C1 segment of cervical spinal cord (tissue), 14 donors: ENCODE data around the gene AFAP1L2.

ENCODE experiments used
- DNase-seq, 14 donors: peaks; one replicate each; lab custom pipeline; 2025; lab: John Stamatoyannopoulos, UW

The AFAP1L2 gene

GRCh38 chr10:114289096-114289436 is 115.2 kb downstream of the AFAP1L2 start:
- no peak for DNase-seq

DNA sequence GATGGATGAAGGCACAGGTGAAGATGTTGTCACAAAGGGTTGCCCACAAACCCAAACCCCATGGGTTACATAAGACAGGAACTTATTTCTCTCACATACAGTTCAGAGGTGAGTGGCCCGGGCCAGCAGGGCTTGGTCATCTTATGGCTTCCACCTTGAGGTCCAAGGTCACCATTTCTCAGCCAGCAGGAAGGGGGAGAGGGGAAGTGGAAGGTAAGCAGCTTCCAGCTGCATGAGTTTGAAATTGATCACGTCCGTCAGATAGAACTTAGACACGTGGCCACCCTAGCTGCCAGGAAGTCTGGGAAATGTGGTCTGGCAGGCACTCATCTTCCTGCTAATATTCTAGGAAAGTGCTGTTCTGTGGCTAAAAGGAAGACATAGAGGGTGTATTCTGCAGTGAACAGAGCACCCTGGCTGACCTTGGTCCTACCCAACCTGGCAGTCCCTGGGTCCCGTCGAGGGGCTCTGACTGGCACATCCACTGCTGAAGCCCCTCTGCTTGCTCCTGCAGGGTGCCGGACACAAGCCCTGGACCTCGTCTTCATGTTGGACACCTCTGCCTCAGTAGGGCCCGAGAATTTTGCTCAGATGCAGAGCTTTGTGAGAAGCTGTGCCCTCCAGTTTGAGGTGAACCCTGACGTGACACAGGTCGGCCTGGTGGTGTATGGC is 115.7 kb downstream of the AFAP1L2 start:
- no peak for DNase-seq

GRCh38 chr10:114286921-114287320 is 117.4 kb downstream of the AFAP1L2 start:
- DNase-seq = no peak

DNA sequence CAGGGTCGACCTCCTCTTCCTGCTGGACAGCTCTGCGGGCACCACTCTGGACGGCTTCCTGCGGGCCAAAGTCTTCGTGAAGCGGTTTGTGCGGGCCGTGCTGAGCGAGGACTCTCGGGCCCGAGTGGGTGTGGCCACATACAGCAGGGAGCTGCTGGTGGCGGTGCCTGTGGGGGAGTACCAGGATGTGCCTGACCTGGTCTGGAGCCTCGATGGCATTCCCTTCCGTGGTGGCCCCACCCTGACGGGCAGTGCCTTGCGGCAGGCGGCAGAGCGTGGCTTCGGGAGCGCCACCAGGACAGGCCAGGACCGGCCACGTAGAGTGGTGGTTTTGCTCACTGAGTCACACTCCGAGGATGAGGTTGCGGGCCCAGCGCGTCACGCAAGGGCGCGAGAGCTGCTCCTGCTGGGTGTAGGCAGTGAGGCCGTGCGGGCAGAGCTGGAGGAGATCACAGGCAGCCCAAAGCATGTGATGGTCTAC is 118.3 kb downstream of the AFAP1L2 start:
- no peak for DNase-seq

GRCh38 chr10:114284346-114285071 is 119.8 kb downstream of the AFAP1L2 start:
- no peak for DNase-seq

DNA sequence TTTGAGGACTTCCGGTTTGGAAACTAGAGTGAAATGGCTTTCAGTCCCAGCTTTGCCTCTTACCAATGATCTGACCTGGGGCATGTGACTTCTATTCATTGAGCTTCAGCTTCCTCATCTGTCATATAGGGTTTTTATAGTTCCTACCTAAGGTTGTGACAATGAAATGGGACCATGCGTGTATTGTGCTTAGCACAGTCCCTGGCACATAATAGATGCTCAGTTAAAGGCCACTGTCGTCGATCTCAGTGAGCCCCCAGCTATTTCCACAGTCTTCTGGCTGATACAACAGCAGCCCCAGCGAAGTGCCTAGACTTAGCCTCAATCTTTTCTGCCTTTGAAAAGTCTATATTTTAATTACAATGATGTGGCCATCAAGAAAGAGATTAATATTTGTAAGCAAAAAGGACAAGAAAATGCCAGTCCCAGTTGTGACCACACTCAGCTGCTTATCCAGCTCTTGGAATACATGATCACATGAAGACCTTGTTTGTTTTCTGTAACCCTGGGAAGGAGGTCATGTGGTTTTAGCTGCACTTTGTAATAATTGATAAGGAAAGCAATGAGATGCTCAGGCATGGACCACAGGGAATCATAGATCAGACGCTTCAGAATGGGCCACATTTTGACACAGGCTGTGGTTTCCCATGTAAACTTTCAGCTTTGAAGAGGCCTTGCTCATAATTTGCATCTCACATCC is 120.6 kb downstream of the AFAP1L2 start:
- DNase-seq = no peak

GRCh38 chr10:114283091-114283490 is 121.2 kb downstream of the AFAP1L2 start:
- no peak for DNase-seq

GRCh38 chr10:114282526-114282925 is 121.8 kb downstream of the AFAP1L2 start:
- no peak for DNase-seq

DNA sequence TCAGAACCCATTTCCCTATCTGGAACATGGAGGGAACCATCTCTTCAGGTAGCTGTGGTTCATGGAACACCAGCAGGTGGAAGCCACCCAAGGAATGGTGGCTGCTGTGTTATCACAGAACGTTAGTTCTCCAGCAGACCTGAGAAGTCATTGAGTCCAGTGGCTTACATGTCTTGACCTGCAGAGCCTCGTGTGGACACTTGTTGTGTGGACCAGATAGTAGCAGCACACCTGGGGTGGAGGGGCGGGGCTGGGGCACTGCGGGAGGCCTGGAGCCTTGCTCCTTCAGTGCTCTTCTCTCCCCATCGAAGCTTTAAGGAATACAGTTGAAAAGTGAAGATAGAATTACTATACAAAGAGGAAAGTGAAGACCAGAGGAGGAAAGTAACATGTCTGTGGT is 122.8 kb downstream of the AFAP1L2 start:
- DNase-seq = no peak

GRCh38 chr10:114281006-114281405 is 123.3 kb downstream of the AFAP1L2 start:
- DNase-seq = no peak

DNA sequence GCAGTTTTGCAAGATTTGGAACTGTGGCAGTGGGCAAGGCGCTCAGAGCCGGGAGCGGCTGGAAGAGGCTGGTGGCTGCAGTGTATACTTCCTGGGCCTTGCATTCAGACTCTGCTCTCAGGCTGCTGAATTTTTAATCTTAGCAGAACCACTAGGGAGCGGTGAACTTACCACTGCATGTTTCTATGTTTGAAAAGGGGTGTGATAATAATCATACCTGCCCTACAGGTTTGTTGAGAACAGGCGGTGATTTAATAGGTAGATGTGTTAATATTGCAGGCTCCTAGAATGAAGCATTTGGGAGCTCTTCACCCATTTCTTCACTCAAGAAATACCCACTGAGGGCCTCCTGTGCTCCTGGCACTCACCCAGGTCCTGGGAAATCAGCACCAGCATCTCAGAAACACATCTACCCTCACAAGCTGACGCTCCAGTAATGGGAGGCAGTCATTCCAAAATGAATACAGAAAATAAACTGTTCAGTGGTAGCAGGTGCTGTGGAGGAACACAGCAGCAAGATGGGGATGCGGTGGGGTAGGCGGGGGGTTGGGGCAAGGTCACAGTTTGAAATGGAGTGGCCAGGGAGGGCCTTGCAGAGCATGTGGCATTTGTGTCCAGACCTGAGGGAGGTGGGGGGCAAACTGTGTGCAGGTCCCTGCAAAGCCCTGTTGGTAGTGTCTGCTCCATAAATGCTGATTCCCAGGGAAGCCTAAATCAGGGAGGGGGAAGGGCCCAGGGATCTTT is 124.2 kb downstream of the AFAP1L2 start:
- no peak for DNase-seq

DNA sequence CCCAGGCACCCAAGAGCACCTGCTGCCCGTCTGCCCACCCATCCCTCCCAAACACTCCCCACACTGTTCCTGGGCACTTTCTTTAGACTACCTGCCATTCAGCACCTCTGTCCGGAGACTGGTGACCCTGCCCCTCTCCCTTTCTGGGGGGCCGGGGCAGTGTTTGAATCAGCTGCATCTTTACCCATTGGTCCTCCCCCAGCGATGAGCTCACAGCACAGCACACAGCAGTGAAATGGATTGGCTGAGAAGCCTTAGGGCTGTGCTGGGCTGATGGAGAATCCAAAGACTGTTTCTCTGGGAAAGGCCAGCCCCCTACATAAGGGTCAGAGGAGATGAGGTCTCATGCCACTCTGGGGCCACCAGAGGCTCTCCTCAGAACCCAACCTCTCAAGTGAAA is 125.0 kb downstream of the AFAP1L2 start:
- DNase-seq = no peak

DNA sequence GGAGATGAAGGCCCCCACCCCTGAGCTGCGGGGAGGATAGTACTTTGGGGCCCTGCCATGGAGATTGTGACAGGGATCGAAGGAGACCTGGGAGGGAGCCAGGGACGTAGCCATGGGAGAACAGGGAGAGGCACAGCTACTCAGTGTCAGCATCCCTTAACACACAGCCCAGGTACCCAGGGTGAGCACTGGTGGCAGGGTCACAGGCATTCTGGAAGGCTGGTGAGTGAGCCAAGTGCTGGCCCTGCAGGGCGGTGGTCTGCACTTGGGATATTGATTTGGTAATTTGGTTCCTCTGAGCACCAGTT is 125.5 kb downstream of the AFAP1L2 start:
- DNase-seq = no peak

DNA sequence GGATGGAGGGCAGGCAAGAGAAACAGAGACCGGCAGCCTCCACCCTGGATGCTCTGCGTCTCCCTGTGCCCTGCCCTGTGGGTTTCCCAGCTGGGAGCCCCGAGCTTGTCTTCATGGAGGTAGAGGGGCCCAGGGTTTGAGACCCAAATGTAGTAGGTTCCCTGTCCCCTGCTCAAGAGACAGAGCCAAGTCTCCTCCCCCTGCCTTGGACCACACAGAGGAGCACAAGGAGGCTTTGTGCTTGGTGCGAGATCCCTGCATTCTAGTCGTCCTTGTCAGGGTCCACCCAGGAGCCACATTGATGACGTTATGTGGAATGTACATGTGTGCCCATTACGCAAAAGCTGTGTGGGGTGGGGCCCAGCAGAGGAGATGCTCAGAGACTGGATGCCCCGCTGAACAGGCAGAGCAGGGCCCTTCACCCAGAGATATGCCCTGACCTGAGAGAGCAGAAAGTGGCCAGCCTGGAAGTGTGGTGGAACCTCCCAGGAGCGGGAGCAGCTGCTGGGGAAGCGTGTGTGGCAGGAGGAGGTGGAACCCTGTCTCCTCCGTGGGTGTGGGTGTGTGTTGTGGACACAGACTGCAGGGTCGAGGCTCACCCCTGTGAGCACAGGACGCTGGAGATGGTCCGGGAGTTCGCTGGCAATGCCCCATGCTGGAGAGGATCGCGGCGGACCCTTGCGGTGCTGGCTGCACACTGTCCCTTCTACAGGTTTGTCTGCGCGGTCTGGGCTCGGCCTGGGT is 126.0 kb downstream of the AFAP1L2 start:
- DNase-seq = no peak

- no peak for DNase-seq
Observed at GRCh38 chr10:114276671-114277070, 127.6 kb downstream of the AFAP1L2 start.

GRCh38 chr10:114276066-114276465 is 128.2 kb downstream of the AFAP1L2 start:
- no peak for DNase-seq

- DNase-seq = no peak
Observed at GRCh38 chr10:114274616-114275453, 129.5 kb downstream of the AFAP1L2 start.

DNA sequence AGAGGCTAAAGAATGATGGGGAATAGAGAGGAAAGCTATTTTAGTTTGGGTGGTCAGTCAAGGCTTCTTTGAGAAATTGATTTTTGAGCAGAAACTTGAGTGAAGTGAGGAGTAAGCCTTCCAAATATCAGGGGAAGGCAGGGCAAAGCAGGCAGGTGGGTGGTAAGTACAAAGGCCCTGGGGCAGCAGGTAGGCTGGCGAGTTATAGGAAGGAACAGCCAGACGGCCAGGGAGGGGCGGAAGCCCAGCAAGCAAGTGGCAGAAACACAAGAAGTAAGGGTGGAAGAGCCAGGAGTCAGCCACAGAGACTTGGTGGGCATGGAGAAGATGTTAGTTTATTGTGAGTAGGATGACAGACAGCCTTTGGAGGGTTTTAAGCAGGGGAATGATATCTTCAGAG is 130.4 kb downstream of the AFAP1L2 start:
- no peak for DNase-seq

- no peak for DNase-seq
Observed at GRCh38 chr10:114272696-114273095, 131.6 kb downstream of the AFAP1L2 start.

DNA sequence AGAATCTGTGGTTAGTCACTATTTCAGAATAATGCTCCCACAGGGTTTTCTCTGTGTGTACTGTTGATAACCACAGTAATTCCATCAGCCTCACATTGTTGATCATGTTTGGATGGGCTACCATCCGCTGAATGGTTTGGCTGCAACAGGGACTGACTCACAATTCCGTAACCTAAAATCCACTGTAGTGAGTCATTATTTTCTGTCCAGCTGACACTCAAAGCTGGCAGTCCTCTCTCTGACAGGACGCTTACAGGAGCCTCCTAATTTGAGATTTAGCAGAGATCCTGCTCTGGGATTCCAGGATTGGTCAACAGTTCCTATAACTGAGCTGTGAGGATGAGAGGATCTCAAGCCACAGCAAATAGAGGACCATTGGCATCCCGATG is 132.5 kb downstream of the AFAP1L2 start:
- no peak for DNase-seq
